Mesothelial cell of epicardium (in vitro differentiated cells): Measurements from ENCODE around the gene PIP5KL1. TPM values are rescaled to one million over a fixed set of nuclear protein-coding genes. Genes with fewer than 3 reads are reported as not detected.

Experiments
- DNase-seq, 2 experiments: peaks; one replicate each; pipeline ENCODE4 v3.0.0; 2021; ENCODE audit warnings: low spot score in 2 of 2; ENCODE audit not compliant: unreplicated experiment in 2 of 2
- H3K27ac Mint-ChIP-seq: 2 replicates; pipeline ENCODE4 v1.8.0; 2021; ENCODE audit warnings: mixed read lengths
- H3K27me3 Mint-ChIP-seq: 2 replicates; pipeline ENCODE4 v1.8.0; 2021; ENCODE audit warnings: low read depth, mixed read lengths
- H3K36me3 Mint-ChIP-seq: 2 replicates; pipeline ENCODE4 v1.8.0; 2021; ENCODE audit warnings: mixed read lengths
- H3K4me1 Mint-ChIP-seq: 2 replicates; pipeline ENCODE4 v1.8.0; 2021; ENCODE audit warnings: mixed read lengths
- H3K4me3 Mint-ChIP-seq: 2 replicates; pipeline ENCODE4 v1.8.0; 2021; ENCODE audit warnings: mild to moderate bottlenecking, moderate library complexity, mixed read lengths
- H3K9me3 Mint-ChIP-seq: 2 replicates; pipeline ENCODE4 v1.8.0; 2021; ENCODE audit warnings: mixed read lengths
- total RNA-seq: library from RNA; stranded (reverse); gene quantifications from 3 replicates; pipeline ENCODE4 v1.2.1, GENCODE V29; 2021
- TF ChIP-seq, protein P1 (sequence below): fragments of 200-600 bp; sonication (generic); IDR thresholded peaks from one replicate; pipeline ENCODE4 v1.5.0; 2021; ENCODE audit warnings: antibody characterized with exemption; ENCODE audit not compliant: unreplicated experiment

PIP5KL1 gene
- total RNA-seq, 1 donor from 2014 or later, result 8.2 TPM

DNA sequence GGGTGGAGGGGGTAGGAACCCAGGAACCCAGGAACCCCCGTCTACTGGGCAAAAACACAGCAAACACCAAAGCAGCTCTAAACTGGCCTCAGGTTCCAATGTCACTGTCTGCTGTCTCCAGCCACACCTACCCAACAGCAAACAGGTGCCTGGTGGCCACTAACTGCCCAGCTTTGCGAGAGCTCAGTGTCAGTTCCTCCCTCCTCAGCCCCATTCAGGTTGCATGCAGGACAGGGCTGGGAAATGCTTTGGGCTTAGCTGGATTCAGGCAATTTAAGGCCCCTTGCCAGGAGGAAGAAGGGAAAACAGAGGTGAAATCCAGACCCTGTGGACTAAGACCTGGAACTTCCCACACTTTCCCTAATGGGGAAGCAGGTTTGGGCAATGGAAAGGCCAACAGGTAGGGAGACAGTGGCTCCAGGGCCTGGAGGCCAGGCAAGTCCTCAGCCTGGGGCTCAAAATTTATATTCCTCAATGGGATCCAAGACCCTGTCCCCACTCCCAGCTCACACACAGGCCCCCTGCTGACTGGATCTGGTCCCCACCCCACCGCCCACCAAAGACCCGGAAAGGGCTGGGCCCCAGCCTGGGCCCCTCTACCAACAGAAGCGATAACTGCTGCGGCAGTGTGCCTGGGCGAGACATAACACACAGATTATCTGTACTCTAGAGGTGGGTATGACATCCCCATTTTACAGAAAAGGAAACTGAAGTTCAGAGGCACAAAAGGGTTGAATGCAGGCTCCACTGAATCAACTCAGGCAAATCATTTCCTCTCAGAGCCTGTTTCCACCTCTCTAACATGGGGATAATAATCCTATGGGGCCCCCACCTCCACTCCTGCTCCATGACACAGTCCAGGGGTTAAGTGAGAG, 46.7 kb upstream of the PIP5KL1 start:
- Mint-ChIP-seq H3K36me3 (no peaks in the 10 kb centered on the region), H3K9me3 (no peaks in the 10 kb centered on the region), H3K4me3 (peak overlapping the region; percentile 97), H3K27ac (peak overlapping the region; percentile 75), H3K4me1 (peaks cover 58% of the 10 kb centered on the region), H3K27me3 (no peaks in the 10 kb centered on the region)
- no peak for DNase-seq
- TF ChIP-seq, protein P1, sequence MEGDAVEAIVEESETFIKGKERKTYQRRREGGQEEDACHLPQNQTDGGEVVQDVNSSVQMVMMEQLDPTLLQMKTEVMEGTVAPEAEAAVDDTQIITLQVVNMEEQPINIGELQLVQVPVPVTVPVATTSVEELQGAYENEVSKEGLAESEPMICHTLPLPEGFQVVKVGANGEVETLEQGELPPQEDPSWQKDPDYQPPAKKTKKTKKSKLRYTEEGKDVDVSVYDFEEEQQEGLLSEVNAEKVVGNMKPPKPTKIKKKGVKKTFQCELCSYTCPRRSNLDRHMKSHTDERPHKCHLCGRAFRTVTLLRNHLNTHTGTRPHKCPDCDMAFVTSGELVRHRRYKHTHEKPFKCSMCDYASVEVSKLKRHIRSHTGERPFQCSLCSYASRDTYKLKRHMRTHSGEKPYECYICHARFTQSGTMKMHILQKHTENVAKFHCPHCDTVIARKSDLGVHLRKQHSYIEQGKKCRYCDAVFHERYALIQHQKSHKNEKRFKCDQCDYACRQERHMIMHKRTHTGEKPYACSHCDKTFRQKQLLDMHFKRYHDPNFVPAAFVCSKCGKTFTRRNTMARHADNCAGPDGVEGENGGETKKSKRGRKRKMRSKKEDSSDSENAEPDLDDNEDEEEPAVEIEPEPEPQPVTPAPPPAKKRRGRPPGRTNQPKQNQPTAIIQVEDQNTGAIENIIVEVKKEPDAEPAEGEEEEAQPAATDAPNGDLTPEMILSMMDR, result no peak

DNA sequence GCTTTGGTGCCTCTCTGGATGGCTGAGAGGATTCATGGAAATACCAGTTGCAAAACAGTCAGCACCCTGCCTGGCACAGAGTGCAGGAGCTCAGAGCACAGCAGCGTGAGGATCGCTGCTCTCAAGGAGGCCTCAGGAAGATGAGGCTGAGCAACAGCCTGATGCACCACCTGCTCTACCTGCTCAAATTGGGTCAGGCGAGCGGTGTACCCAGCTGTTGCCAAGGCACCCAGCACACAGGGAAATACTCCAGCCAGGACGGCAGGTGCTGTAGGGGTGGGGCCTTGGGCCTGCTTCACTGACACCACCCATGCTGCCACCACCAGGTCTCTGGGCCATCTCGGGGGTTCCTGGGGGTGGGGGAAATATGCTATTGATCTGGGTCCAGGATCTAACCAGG, 45.9 kb upstream of the PIP5KL1 start:
- Mint-ChIP-seq H3K36me3 (no peaks in the 10 kb centered on the region), H3K4me3 (peak overlapping the region; percentile 26), H3K27ac (no peak overlapping the region), H3K9me3 (no peaks in the 10 kb centered on the region), H3K4me1 (peaks cover 61% of the 10 kb centered on the region), H3K27me3 (no peaks in the 10 kb centered on the region)
- TF ChIP-seq, protein P1, result no peak
- no peak for DNase-seq

DNA sequence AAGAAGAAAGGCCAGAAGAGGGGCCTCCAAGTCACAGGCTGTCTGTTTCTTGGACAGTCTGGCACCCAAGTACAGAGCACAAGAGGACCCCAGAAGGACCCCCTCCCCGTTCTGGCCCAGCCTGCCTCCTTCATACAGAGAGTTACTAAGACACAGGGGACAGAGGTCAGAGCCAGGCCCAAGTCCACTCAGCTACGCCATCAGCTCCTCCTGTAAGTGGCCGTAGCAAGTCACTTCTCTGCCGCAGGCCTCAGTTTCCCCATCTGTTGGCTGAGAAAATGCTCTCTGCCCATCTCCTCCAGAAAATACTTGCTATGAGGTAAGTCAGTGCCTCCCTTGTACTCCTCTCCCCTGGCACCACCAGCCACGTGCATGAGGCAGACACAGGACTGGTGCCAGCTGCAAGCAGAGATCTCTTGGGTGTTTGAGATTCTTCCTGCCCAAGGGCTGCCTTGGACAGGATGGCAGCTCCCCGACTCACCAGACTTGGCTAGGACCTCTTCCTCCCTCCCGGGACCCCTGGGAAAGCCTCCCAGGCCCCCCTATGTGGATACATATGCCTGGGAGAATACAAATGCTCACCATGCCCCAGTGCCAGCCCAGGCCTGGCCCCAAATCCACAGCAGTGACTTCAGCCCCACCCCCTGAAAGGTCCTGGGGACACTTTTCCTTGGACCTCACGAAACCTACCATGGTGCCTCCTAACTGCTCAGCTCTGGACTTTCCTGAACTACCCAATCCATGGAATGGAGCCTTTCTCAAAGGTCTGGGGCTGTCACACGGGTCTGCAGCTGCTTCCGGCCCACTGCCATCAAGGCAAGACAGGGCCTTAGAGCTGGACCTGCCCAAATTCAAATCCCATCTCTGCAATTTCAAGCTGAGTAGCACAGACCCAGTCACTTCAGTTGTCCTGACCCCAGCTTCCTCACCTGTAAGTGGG, 45.1 kb upstream of the PIP5KL1 start:
- no peak overlapping the region for H3K4me3 Mint-ChIP-seq
- DNase-seq, result no peak
- TF ChIP-seq, protein P1, result no peak
- no peak overlapping the region for H3K27ac Mint-ChIP-seq
- no peaks in the 10 kb centered on the region for H3K9me3 Mint-ChIP-seq
- H3K36me3 Mint-ChIP-seq, result no peaks in the 10 kb centered on the region
- no peaks in the 10 kb centered on the region for H3K27me3 Mint-ChIP-seq
- peaks cover 64% of the 10 kb centered on the region for H3K4me1 Mint-ChIP-seq

DNA sequence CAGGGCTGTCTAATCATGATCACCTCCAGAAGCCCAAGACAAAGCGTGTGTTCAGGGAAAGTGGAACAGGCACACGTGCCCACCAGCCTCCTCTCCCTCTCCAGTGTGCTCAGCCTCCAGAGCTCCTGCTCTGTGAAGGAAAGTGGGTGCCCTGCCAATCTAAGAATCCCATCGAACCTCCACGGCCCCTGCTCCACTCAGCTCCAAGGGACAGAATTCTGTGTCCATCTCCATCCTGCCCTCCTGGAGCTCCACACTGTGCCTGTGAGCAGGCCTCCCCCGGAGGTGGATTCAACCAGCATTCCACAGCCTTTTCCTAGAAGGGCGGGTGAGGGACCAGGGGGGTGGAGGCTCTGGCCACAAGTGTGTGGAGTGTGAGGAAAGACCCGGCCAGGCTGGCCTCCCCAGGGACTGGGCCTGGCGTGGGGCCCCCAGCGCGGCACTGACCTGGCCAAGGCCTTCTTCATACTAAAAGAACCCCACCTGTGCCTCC, 44.2 kb upstream of the PIP5KL1 start:
- Mint-ChIP-seq H3K4me1 (peaks cover 71% of the 10 kb centered on the region), H3K9me3 (no peaks in the 10 kb centered on the region), H3K4me3 (no peak overlapping the region), H3K36me3 (no peaks in the 10 kb centered on the region), H3K27ac (peak overlapping the region; percentile 69), H3K27me3 (no peaks in the 10 kb centered on the region)
- TF ChIP-seq, protein P1, result no peak
- DNase-seq, result no peak

DNA sequence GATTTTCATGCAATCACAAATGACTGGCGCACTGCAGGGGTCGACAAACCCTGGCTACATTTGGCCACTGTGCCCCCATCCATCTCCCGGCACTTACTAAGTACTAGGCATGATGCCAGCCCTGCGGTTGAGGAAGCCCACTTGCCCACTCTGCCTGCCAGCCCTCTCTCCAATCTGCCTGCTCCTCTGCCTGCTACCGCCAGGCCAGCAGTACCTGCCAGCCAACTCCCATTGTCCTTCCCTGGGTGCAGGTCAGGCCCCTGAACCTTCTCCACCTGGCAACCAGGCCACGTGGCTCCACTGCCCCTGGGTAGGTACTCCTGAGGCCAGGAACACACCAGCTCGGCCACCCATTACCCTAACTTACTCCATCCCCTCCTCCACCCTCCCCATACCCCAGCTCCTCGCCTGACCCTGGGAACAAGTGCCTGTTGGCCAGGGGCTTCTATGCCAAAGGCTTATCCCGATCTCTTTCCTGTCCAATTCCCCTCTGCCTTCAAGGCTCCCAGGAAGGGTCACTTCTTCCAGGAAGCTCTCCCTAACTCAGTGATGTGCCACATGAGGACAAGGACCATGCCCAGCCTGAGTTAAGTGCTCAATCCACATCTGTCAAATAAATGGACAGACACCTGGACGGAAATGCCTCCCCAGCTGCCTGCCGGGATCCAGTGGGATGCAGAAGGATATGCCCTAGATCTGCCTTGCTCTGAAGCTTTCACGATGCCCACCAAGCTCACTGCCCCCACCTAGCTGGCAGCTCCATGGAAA, 43.6 kb upstream of the PIP5KL1 start:
- H3K9me3 Mint-ChIP-seq, result no peaks in the 10 kb centered on the region
- H3K36me3 Mint-ChIP-seq, result no peaks in the 10 kb centered on the region
- TF ChIP-seq, protein P1, result no peak
- no peak overlapping the region for H3K4me3 Mint-ChIP-seq
- H3K27ac Mint-ChIP-seq, result peak overlapping the region; percentile 69
- H3K4me1 Mint-ChIP-seq, result peaks cover 76% of the 10 kb centered on the region
- no peak for DNase-seq
- no peaks in the 10 kb centered on the region for H3K27me3 Mint-ChIP-seq
